ENCODE measurements around the gene RBX1. TPM values are rescaled to one million over a fixed set of nuclear protein-coding genes. Genes with fewer than 3 reads are reported as not detected.

RBX1 gene
- polyA plus RNA-seq, 3 donors: 42.7 to 247 (median 224) TPM

DNA sequence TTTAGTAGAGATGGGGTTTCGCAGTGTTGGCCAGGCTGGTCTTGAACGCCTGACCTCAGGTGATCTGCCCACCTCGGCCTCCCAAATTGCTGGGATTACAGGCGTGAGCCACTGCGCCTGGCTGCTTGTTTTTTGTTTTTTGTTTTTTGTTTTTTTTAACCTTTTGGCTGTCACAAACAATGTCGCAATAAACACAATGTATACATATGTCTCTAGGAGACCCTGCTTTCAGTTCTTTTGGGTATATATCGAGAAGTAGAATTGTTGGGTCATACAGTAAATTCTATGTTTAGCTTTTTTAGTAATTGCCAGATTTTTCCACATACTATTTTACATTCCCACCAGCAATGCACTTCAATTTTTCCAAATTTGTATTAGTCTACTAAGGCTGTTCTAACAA is 28.0 kb downstream of the RBX1 start:
- TF ChIP-seq, protein P1, sequence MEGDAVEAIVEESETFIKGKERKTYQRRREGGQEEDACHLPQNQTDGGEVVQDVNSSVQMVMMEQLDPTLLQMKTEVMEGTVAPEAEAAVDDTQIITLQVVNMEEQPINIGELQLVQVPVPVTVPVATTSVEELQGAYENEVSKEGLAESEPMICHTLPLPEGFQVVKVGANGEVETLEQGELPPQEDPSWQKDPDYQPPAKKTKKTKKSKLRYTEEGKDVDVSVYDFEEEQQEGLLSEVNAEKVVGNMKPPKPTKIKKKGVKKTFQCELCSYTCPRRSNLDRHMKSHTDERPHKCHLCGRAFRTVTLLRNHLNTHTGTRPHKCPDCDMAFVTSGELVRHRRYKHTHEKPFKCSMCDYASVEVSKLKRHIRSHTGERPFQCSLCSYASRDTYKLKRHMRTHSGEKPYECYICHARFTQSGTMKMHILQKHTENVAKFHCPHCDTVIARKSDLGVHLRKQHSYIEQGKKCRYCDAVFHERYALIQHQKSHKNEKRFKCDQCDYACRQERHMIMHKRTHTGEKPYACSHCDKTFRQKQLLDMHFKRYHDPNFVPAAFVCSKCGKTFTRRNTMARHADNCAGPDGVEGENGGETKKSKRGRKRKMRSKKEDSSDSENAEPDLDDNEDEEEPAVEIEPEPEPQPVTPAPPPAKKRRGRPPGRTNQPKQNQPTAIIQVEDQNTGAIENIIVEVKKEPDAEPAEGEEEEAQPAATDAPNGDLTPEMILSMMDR (IDR thresholded peaks at IDR 0.05): no peak
- peaks cover 0 to 2% (median 0%) of the 10 kb centered on the region in 7 donors for H3K9me3 Mint-ChIP-seq
- Histone ChIP-seq H3K27me3 (ENCODE audit: control insufficient read depth in 2 of 2, insufficient read depth in 2 of 2, low read length in 2 of 2) (no peaks in the 10 kb centered on the region), H2AFZ (ENCODE audit: insufficient read depth, low read depth, low read length, poor library complexity, severe bottlenecking) (no peak overlapping the region), H3K9ac (ENCODE audit: insufficient read depth, low read length, poor library complexity, severe bottlenecking) (no peak overlapping the region), H3K27ac (ENCODE audit: low read depth in 1 of 2, low read length in 2 of 2) (no peak overlapping the region), H3K4me3 (replicated peaks in 1 of 3; ENCODE audit: low read depth in 2 of 3, low read length in 3 of 3) (no peak overlapping the region), H3K4me2 (replicated peaks; ENCODE audit: extremely low read depth, low read length, poor library complexity, severe bottlenecking) (no peak overlapping the region), H3K4me1 (ENCODE audit: control insufficient read depth in 1 of 2, insufficient read depth in 2 of 2, low read length in 2 of 2) (no peaks in the 10 kb centered on the region), H3K9me3 (replicated peaks in 1 of 2; ENCODE audit: control insufficient read depth in 1 of 2, insufficient read depth in 1 of 2, low read length in 2 of 2) (no peaks in the 10 kb centered on the region), H3K36me3 (replicated peaks in 1 of 2; ENCODE audit: control insufficient read depth in 1 of 2, insufficient read depth in 2 of 2, low read length in 2 of 2) (no peaks in the 10 kb centered on the region), H3K79me2 (ENCODE audit: insufficient read depth, low read length) (no peaks in the 10 kb centered on the region), H4K20me1 (ENCODE audit: insufficient read depth, low read length) (no peaks in the 10 kb centered on the region)
- no peak overlapping the region for H3K27ac Mint-ChIP-seq
- no peak for DNase-seq
- peaks cover 0 to 8% (median 0%) of the 10 kb centered on the region in 3 donors for H3K27me3 Mint-ChIP-seq (ENCODE audit: low read depth in 3 of 3)
- peaks cover 2% of the 10 kb centered on the region for H3K4me1 Mint-ChIP-seq
- no peak overlapping the region for H3K4me3 Mint-ChIP-seq
- intact Hi-C loops (cut with micrococcal nuclease): no loop called here
- no peaks in the 10 kb centered on the region for H3K36me3 Mint-ChIP-seq
- WGBS (ENCODE audit: insufficient coverage): 90% methylated on average over 3 of the region's 7 CpGs

DNA sequence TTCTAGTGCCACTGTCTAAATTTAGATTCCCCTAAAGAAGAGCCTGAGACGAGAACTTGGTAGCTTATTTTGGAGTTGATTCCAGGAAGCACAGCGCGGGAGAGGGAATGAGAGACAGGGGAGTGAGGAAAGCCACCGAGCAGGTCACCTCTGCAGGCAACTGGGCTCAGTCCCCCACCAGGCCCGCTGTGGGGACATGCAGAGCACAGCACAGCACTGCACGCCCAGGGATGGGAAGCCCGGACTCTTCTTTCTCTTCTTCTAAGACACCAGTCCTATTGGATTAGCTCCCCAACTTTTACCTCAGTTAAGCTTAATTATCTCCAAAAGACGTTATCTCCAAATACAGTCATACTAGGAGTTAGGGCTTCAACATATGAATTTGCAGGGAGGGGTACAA is 28.7 kb downstream of the RBX1 start:
- no peaks in the 10 kb centered on the region for H3K9me3 ChIP-seq (replicated peaks in 1 of 2; ENCODE audit: control insufficient read depth in 1 of 2, insufficient read depth in 1 of 2, low read length in 2 of 2)
- H3K4me2 ChIP-seq (replicated peaks; ENCODE audit: extremely low read depth, low read length, poor library complexity, severe bottlenecking): no peak overlapping the region
- no peak overlapping the region for H3K4me3 Mint-ChIP-seq
- H3K4me1 ChIP-seq (ENCODE audit: control insufficient read depth in 1 of 2, insufficient read depth in 2 of 2, low read length in 2 of 2): no peaks in the 10 kb centered on the region
- H3K36me3 ChIP-seq (replicated peaks in 1 of 2; ENCODE audit: control insufficient read depth in 1 of 2, insufficient read depth in 2 of 2, low read length in 2 of 2): no peaks in the 10 kb centered on the region
- H4K20me1 ChIP-seq (ENCODE audit: insufficient read depth, low read length): no peaks in the 10 kb centered on the region
- peaks cover 0 to 8% (median 0%) of the 10 kb centered on the region in 3 donors for H3K27me3 Mint-ChIP-seq (ENCODE audit: low read depth in 3 of 3)
- no peak overlapping the region for H3K4me3 ChIP-seq (replicated peaks in 1 of 3; ENCODE audit: low read depth in 2 of 3, low read length in 3 of 3)
- H3K27me3 ChIP-seq (ENCODE audit: control insufficient read depth in 2 of 2, insufficient read depth in 2 of 2, low read length in 2 of 2): no peaks in the 10 kb centered on the region
- intact Hi-C loops (cut with micrococcal nuclease): no loop called here
- peaks cover 2% of the 10 kb centered on the region for H3K4me1 Mint-ChIP-seq
- H3K27ac ChIP-seq (ENCODE audit: low read depth in 1 of 2, low read length in 2 of 2): no peak overlapping the region
- TF ChIP-seq, protein P1 (IDR thresholded peaks at IDR 0.05): no peak
- H3K9me3 Mint-ChIP-seq: peaks cover 0 to 2% (median 0%) of the 10 kb centered on the region in 7 donors
- WGBS (ENCODE audit: insufficient coverage): no CpG with 5 or more reads among the region's 8 CpGs
- H3K79me2 ChIP-seq (ENCODE audit: insufficient read depth, low read length): no peaks in the 10 kb centered on the region
- no peak overlapping the region for H2AFZ ChIP-seq (ENCODE audit: insufficient read depth, low read depth, low read length, poor library complexity, severe bottlenecking)
- no peak overlapping the region for H3K9ac ChIP-seq (ENCODE audit: insufficient read depth, low read length, poor library complexity, severe bottlenecking)
- DNase-seq: no peak
- no peaks in the 10 kb centered on the region for H3K36me3 Mint-ChIP-seq
- no peak overlapping the region for H3K27ac Mint-ChIP-seq
